ENCODE measurements around the gene NR2F2. TPM values are rescaled to one million over a fixed set of nuclear protein-coding genes. Genes with fewer than 3 reads are reported as not detected.

Gene NR2F2
- total RNA-seq, 1 donor from 2014 or later = 39.8 TPM

DNA sequence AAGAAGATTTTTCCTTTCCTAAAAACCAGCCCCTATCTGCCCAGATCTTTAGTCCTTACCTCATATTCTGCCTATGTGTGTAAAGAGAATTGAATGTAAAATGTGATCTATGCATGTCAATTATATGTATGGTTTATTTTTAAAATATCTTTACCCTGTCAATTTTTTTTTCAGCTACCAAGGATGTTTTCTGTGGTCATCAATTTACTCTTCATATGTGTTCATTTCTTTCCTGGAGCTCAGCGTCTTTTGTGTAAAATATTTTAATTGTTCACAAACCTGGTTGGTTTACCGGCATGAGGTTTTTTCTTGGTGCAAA lies 1.7 kb upstream of the NR2F2 start:
- H3K27ac ChIP-seq = peak overlapping the region; percentile 94
- no peaks in the 10 kb centered on the region for H3K27me3 ChIP-seq
- no peaks in the 10 kb centered on the region for H3K9me3 ChIP-seq
- H3K4me1 ChIP-seq = peaks cover 24% of the 10 kb centered on the region
- no peak for TF ChIP-seq POLR2AphosphoS5 (IDR thresholded peaks at IDR 0.05; ENCODE audit: insufficient read depth in 1 of 2, low read depth in 1 of 2)
- TF ChIP-seq, protein P1, sequence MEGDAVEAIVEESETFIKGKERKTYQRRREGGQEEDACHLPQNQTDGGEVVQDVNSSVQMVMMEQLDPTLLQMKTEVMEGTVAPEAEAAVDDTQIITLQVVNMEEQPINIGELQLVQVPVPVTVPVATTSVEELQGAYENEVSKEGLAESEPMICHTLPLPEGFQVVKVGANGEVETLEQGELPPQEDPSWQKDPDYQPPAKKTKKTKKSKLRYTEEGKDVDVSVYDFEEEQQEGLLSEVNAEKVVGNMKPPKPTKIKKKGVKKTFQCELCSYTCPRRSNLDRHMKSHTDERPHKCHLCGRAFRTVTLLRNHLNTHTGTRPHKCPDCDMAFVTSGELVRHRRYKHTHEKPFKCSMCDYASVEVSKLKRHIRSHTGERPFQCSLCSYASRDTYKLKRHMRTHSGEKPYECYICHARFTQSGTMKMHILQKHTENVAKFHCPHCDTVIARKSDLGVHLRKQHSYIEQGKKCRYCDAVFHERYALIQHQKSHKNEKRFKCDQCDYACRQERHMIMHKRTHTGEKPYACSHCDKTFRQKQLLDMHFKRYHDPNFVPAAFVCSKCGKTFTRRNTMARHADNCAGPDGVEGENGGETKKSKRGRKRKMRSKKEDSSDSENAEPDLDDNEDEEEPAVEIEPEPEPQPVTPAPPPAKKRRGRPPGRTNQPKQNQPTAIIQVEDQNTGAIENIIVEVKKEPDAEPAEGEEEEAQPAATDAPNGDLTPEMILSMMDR (IDR thresholded peaks at IDR 0.05) = no peak
- no peak for TF ChIP-seq POLR2A (IDR thresholded peaks at IDR 0.05)
- intact Hi-C loops (cut with DNase I) = loop anchor here (10.0 kb wide), 3 partner anchors 484 to 1304 kb away; no protein-coding TSS in a partner anchor
- no peaks in the 10 kb centered on the region for H3K36me3 ChIP-seq
- DNase-seq (ENCODE audit: extremely low spot score in 2 of 2) = no peak
- H3K4me3 ChIP-seq = peak overlapping the region; percentile 64 to 71

DNA sequence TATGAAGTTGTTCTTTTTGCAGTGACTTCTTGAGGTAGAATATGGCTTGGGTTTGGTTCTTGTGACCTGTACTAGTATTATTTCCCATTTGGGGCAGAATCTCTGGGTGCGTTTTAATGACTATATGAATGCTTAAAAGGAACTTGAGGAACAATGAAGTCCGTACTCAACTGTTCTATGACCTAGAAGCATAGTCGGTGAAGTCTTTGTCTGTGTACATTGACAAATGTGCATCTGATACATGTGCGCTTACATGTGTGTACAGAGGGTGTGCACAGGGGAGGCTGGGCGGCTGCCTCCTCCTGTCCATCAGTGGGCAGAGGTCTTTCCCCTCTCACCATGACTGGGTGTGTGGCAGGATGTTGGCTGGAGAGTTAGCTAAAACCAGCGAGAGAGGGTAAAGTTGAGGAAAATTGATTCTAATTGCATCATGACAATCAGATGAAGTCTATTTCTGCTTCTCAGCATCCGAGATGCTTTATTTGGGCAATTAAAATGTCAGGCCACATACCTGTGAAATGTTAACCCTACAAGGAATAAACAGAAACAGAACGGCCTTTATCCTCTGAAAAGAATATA lies 1.0 kb upstream of the NR2F2 start:
- intact Hi-C loops (cut with DNase I) = loop anchor here (10.0 kb wide), 3 partner anchors 485 to 1305 kb away; no protein-coding TSS in a partner anchor
- no peaks in the 10 kb centered on the region for H3K9me3 ChIP-seq
- TF ChIP-seq POLR2A (IDR thresholded peaks at IDR 0.05) (no peak), POLR2AphosphoS5 (IDR thresholded peaks at IDR 0.05; ENCODE audit: insufficient read depth in 1 of 2, low read depth in 1 of 2) (no peak)
- TF ChIP-seq, protein P1 (IDR thresholded peaks at IDR 0.05) = no peak
- peak overlapping the region; percentile 94 for H3K27ac ChIP-seq
- peak overlapping the region; percentile 64 to 71 for H3K4me3 ChIP-seq
- peaks cover 18% of the 10 kb centered on the region for H3K4me1 ChIP-seq
- no peak for DNase-seq (ENCODE audit: extremely low spot score in 2 of 2)
- peaks cover 0 to 6% of the 10 kb centered on the region in 2 donors for H3K36me3 ChIP-seq
- no peaks in the 10 kb centered on the region for H3K27me3 ChIP-seq

DNA sequence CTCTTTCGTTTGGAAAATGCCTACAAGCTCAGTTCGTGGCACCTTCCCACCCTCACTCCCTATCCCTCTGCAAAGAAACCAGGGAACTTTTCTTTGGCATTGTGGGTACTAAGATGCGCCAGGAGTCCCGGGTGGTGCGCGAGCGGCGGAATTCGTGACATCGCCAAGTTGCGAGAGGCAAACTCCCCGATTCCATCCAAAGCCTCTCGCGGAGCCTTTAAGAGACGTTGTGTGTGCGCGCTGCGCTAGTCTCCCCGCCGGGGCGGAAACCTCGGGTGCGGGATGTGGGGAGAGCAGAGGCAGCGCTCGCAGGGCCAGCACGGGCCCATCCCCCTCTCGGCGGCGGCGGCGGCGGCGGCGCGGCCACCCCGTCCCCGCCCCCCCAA lies 443 bp upstream of the NR2F2 start:
- Histone ChIP-seq H3K4me1 (peaks cover 12% of the 10 kb centered on the region), H3K36me3 (peaks cover 0 to 9% of the 10 kb centered on the region in 2 donors), H3K27me3 (no peaks in the 10 kb centered on the region), H3K27ac (peak overlapping the region; percentile 94), H3K9me3 (no peaks in the 10 kb centered on the region), H3K4me3 (peak overlapping the region; percentile 64 to 71)
- DNase-seq (ENCODE audit: extremely low spot score in 2 of 2) = peak in 1 of 2 donors; percentile 94
- no peak for TF ChIP-seq POLR2AphosphoS5 (IDR thresholded peaks at IDR 0.05; ENCODE audit: insufficient read depth in 1 of 2, low read depth in 1 of 2)
- TF ChIP-seq, protein P1 (IDR thresholded peaks at IDR 0.05) = no peak
- no peak for TF ChIP-seq POLR2A (IDR thresholded peaks at IDR 0.05)
- intact Hi-C loops (cut with DNase I) = loop anchor here (5.0 to 10.0 kb wide), 4 partner anchors 562 to 1068 kb away; no protein-coding TSS in a partner anchor

DNA sequence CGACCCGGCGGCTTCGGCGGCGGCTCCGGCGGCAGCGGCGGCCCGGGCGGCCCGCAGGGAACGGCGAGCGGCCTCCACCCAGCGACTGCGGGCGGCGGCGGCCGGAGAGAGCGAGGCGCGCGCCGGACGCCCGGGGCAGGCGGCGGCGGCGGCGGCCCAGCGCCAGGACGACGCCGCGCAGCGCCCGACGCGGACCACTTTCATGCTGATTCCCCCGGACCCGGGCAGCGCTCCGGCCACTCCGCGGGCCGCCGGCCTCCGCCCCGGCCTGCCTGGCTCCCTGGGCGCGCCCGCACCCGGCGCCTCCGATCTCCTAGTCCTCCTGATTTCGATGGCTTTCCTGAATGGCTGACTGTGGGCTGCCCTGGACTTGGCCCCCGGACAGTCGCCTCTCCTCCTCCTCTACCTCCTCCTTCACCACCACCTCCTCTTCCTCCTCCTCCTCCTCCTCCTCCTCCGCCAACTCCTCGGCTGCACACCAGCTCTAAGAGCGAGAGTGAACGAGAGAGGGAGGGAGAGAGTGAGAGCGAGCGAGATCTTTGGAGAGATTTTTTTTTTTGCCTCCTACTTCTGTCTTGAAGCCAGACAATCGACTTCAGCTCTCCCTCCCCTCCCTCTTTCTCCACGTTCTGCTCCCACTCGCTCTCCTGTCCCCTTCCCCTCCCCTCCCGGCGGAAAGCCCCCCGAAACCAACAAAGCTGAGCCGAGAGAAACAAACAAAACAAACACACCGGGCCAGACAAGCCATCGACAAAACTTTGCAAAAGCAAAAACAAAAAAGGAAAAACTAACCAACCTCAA lies 844 bp downstream of the NR2F2 start:
- Histone ChIP-seq H3K27me3 (no peaks in the 10 kb centered on the region), H3K4me3 (peak overlapping the region; percentile 67 to 85), H3K36me3 (peaks cover 0 to 20% of the 10 kb centered on the region in 2 donors), H3K4me1 (peaks cover 12% of the 10 kb centered on the region), H3K27ac (peak overlapping the region; percentile 99), H3K9me3 (no peaks in the 10 kb centered on the region)
- intact Hi-C loops (cut with DNase I) = loop anchor here (1.0 to 10.0 kb wide), 5 partner anchors 9 to 1069 kb away; no protein-coding TSS in a partner anchor
- no peak for DNase-seq (ENCODE audit: extremely low spot score in 2 of 2)
- TF ChIP-seq POLR2AphosphoS5 (IDR thresholded peaks at IDR 0.05; ENCODE audit: insufficient read depth in 1 of 2, low read depth in 1 of 2) = no peak
- TF ChIP-seq, protein P1 (IDR thresholded peaks at IDR 0.05) = no peak
- TF ChIP-seq POLR2A (IDR thresholded peaks at IDR 0.05) = no peak

All from vagina (tissue), 2 donors.